T follicular helper cell (primary cell): ENCODE results near the gene C9orf78.

Source experiments
- DNase-seq: peaks from one replicate; pipeline ENCODE4 v3.0.0-alpha.2; 2020; ENCODE audit warnings: low read depth

Gene C9orf78

DNA sequence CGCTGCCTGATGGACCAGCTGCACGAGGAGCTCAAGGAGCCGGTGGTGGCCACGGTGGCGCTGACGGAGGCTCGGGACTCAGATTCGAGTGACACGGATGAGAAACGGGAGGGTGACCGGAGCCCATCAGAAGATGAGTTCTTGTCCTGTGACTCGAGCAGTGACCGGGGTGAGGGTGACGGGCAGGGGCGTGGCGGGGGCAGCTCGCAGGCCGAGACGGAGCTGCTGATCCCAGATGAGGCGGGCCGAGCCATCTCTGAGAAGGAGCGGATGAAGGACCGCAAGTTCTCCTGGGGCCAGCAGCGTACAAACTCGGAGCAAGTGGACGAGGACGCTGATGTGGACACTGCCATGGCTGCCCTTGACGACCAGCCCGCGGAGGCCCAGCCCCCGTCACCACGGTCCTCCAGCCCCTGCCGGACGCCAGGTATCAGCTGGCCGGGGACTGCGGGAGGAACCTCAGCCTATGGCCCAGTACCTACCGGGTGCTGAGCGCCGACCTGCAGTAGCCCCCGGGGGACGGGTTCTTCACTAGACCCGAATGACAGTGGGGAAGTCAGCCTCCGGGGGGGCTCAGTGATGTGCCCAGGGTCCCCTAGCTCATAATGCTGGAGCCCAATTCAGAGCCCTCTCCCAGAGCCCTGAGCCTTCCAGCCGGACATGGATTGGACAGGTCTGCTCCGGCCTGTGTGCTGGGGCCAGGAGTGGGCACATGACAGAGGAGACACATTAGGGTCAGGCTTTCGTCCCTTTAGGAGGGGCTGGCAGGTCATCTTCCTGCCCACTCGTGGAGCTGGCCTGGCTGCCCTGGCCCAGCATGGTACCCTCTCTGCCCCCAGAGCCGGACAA, 33.2 kb upstream of the C9orf78 start:
- DNase-seq = no peak

DNA sequence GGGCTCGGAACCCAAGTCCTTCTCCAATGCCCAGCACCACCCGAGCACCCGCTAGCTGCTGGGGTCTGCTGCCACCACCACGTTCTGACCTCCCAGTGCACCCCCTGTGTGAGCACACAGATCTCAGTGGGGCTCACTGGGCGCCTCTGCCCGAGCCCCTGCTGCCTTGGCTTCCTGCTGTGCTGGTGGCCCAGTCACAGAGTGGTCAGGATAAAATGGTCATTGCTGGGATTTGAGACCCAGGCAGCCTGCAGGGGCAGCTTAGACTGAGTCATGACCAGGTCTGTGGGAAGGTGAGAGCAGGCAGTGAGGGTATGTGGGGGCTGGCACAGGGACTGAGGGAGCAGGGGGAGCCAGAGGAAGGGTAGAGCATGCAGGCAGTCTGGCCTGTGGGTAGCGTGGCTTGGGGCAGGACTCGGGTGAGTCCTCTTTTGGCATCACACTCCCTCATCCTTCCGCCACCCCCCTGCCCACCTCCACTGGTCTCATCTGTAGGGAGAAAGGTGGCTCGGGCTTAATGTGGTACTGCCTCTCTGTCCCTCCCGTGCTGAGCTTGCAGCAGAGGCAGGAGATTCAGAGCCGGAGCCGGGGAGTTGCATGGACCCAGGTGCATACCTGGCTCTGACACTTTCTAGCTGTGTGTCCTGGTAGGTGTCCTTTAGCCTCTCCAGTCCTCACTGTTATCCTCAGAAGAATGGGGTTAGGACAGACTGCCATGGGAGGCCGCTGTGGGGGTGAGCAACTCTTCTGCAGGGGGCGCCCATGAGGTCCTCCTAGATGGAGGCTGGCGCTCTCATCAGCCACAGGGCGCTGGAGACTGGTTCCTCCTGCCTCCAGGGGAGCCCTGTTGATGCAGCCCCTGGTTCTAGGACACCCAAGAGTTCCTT, 32.3 kb upstream of the C9orf78 start:
- DNase-seq = no peak

DNA sequence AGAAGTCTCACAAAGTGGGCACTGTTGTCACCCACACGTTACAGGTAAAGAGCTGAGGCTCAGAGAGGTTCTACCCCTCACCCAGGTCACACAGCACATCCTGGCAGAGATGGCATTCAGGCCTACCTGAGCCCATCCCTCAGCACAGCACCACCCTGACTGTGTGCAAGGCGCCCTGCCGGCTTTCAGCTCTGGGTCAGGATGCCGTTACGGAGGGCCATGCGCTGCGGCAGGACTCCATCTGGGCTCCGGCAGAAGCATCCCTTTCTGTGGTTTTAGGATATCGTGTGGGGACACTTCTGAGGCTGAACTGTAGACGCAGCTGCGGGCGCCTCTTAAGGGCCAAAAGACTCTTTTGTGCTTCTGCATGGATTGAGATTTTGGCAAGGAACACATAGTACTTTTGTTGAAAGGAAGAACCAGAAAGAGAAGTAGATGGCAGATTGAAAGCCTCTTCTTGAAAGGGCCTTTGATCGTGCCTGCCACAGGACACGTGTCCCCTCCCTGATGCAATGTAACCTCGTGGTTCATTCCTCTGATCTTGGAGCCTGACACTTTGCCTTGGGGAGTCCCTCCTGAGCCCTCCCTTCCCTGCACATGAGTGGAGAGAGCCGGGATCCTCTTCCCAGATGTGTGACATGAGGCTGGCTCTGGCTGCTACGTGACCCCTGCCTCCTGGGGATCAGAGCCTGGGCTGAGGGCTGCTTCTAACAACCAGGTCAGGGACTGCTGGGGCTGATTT, 31.5 kb upstream of the C9orf78 start:
- DNase-seq = peak; percentile 62

- DNase-seq = no peak
Observed at GRCh38 chr9:129865668-129866320, 30.7 kb upstream of the C9orf78 start.

DNA sequence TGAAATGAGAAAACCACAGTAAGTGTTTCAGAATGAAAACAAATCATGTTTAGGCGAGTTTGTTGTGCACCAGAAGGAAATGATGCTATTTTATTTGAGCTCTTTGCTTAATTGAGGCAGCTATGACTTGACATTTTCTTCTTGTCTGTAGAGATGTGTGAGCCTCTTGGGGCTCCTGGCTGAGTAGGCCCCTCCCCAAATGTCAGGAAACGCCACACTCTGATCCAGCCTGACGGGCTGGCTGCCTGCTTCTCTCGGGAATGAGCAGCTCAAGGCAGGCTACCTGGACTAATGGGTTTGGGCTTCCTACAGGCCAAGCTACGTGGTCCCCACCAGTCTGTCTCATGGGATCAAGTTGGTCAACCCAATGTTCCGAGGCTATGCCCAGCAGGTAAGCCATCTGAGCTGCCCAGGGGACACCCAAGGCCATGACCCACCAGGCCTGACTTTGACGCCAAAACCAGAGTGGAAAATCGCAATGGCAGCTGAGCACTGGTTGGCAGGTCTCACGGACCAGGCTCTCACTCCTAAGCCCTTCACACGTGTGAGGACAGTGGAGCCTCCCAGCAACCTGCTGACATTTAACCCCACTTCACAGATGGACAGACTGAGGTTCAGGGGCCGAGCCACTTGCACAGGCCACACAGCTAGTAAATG, 30.0 kb upstream of the C9orf78 start:
- DNase-seq = no peak

DNA sequence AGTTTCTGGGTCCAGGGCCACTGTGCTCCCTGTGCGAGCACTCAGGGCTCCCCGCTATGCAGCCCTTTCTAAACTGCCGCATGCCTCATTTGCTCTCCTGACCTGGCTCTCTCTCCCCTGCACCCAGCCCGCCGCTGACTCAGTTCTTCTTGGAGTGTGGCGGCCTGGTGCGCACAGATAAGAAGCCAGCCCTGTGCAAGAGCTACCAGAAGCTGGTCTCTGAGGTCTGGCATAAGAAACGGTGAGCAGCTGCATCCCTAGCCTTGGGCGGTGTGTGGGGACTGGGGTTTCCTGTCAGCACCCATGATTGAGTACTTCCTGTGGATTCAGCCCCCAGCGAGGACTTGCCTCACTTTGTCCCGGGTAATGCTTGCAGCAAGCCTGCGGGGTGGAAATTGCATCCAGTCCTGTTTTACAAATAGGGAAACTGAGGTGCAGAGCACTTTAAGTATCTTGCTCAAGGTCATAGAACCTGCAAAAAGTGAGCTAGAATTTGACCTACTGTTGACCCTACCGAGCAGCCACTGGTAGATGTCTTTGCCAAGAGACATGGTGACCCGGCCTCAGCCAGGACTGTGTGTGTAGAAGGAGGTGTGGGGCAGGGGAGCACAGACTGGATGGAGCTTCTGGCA, 28.1 kb upstream of the C9orf78 start:
- peak; percentile 45 for DNase-seq

DNA sequence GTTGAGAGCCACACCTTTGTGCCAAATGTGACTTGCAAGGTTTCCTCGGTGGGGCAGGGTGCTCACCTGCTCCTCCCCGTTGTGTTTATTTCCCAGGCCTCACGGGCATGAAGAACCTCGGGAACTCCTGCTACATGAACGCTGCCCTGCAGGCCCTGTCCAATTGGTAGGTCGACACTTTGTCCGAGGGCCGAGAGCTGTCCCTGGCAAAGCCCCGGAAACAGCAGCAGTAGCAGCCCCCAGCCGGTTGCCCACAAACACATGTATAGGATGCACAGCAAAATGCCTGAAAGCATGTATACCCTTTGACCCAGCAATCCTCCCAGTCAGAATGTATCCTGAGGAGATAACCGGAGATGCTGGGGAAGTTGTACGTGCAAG, 26.4 kb upstream of the C9orf78 start:
- no peak for DNase-seq

- no peak for DNase-seq
Observed at GRCh38 chr9:129860653-129861446, 25.8 kb upstream of the C9orf78 start.

GRCh38 chr9:129858167-129858962, 23.3 kb upstream of the C9orf78 start:
- no peak for DNase-seq

GRCh38 chr9:129857207-129857606, 22.1 kb upstream of the C9orf78 start:
- DNase-seq = no peak

GRCh38 chr9:129854588-129855110, 19.6 kb upstream of the C9orf78 start:
- no peak for DNase-seq

GRCh38 chr9:129853614-129854013, 18.5 kb upstream of the C9orf78 start:
- no peak for DNase-seq

DNA sequence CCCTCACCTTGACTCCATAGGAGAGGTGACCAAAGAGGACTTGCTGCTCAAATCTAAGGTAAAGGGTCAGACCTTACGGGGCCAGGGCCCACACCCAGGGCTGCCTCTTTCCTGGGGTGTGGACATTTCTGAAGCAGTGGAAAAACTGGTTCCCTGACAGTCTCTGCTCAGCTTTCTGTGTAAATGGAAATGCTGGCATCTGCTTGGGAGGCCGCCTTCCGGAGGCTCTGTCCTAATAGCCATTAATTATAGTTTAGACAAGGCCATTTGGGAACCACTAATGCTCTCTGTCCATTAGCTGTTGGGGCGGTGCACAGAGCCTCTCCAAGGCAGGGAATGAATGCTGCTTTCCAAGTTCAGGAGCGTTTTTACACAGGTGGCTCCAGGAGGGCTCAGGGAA, 17.5 kb upstream of the C9orf78 start:
- no peak for DNase-seq

DNA sequence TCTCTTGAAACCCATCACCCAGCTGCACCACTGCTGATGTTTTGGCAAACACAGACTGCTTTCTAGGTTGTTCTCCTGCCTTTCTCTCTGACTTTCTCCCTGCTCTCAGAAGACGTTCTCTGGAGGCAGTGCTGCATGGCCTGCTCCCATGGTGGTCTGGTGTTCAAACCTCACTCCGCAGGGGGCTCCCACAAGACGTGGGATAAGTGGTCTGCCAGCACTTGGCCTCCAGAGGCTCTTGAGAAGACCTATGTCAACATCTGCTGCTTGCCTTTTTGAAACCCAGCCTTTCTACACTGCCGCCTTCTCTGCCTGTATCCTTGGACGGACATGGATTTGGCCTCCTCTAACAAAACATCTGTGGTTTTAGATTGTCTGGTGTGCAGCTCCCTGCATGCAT, 16.7 kb upstream of the C9orf78 start:
- no peak for DNase-seq

DNA sequence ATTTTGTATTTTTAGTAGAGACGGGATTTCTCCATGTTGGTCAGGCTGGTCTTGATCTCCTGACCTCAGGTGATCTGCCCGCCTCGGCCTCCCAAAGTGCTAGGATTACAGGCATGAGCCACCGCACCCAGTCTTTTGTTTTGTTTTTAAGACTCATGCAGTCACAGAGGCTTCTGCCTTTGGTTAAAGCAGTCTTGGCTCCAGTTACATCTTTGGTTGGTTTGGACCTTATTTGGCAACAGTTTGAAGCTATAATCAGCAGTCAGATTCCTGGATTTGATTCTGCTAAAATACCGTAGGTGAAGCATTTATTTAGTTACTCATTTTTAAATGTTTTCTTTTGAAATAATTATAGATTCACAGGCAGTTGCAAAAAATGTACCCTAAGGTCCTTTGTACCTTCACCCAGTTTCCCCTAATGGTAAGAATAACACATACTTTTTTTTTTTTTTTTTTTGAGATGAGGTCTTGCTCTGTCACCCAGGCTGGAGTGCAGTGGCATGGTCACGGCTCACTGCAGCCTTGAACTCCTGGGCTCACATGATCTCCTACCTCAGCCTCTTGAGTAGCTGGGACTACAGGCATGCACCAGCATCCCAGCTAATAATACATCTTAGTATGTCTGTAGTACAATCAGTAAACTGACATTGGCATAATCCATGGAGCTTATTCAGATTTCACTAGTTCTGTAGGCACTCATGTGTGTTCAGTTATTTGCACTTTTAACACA, 15.9 kb upstream of the C9orf78 start:
- DNase-seq = no peak

DNA sequence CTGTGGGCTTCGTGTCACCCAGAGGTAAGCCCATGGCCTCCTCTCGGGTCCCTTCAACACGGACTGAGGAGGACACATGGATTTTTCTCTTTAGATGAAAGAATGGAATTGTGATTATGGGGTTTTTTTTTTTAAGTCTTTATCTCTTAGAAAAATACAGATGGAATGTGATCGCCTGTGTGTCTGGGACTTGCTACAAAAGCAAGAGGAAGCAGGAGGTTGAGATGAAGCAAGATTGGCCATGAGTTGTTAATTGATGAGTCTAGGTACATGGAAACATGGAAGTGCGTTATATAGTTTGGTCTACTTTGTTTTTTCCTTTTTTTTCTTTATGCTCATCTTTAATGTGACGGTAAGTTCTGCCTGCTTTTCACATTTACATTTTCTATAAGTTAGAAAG, 14.8 kb upstream of the C9orf78 start:
- no peak for DNase-seq

DNA sequence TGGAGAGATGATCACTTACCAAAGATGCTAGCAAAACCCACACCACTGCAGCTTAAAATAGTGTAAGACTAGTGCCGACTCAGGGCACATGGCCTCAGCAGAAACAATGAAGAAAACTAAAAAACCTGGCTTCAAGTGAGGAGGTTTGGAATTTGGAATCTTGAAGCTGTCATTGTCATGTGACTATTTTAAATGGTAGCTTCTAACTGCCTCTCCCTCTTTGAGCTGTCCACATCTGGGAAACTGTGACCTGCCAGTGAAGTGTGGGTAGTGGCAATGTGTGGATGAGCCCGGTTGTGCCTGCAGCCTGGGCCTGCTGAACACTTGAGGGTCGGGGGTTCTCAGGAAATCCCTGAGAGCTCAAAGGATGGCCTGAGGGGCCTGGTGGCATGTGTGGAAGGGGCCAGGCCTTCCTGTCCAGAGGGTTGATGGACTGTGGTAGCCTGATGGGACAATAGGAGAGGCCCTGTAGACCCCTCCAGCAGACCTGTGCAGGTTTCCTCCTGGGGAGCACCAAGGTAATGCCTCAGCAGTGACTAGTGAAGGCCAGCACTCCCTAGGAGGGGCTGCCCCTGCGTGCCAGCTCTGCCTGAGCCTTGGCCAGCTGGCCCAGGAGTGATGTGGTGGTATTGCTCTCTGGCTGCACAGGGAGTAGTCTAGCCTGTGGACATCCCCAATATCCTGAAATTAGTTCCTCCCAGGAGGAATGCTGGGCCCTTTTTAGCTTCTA, 13.8 kb upstream of the C9orf78 start:
- no peak for DNase-seq

DNA sequence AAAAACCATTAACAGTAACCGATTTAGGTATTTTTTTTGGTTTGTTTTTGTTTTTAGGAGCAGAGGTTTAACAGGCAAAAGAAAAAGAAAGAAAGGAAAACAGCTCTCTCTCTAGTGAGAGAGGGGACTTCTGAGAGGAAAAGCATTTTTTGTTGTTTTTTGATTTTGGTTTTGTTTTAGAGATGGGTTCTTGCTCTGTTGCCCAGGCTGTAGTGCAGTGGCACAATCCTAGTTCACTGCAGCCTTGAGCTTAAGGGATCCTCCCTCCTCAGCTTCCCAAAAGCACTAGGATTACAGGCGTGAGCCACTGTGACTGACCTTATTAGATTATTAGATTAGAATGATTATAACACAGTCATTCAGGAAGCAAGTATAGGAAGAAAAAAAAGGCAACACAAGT, 10.3 kb upstream of the C9orf78 start:
- no peak for DNase-seq
